ENCODE results near the gene LIG1. TPM values are rescaled to one million over a fixed set of nuclear protein-coding genes. Genes with fewer than 3 reads are reported as not detected.

LIG1 gene
- total RNA-seq, 1 donor = 11.9 TPM

DNA sequence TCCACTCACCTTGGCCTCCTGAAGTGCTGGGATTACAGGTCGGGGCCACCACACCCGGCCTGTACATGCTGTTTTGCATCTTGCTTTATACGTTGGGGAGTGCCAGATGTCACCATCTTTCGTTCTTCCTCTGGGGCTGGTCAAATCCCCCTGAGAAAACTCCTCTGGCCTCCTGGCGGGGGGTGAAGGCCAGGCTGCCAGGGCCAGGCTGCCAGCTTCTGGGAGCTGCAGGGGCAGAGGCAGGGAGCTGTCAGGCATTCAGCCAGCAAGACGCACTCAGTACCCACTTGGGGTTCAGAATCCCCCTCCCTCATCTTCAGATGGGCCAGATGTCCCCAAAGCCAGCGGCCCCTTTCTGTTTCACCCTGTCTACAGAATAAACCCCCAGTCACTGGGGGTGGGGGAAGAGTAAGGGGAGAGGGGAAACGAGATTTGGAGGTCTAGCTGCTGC, 16.4 kb upstream of the LIG1 start:
- TF ChIP-seq, protein P1, sequence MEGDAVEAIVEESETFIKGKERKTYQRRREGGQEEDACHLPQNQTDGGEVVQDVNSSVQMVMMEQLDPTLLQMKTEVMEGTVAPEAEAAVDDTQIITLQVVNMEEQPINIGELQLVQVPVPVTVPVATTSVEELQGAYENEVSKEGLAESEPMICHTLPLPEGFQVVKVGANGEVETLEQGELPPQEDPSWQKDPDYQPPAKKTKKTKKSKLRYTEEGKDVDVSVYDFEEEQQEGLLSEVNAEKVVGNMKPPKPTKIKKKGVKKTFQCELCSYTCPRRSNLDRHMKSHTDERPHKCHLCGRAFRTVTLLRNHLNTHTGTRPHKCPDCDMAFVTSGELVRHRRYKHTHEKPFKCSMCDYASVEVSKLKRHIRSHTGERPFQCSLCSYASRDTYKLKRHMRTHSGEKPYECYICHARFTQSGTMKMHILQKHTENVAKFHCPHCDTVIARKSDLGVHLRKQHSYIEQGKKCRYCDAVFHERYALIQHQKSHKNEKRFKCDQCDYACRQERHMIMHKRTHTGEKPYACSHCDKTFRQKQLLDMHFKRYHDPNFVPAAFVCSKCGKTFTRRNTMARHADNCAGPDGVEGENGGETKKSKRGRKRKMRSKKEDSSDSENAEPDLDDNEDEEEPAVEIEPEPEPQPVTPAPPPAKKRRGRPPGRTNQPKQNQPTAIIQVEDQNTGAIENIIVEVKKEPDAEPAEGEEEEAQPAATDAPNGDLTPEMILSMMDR (IDR thresholded peaks at IDR 0.05; ENCODE audit: extremely low read depth, low read depth, low read length) = no peak
- peaks cover 3% of the 10 kb centered on the region for H3K36me3 ChIP-seq (ENCODE audit: insufficient read depth, low read length)
- no peaks in the 10 kb centered on the region for H4K20me1 ChIP-seq (ENCODE audit: insufficient read depth, low read length)
- H3K27ac ChIP-seq (ENCODE audit: low read depth, low read length) = no peak overlapping the region
- no peak overlapping the region for H2AFZ ChIP-seq (ENCODE audit: low read length)
- no peaks in the 10 kb centered on the region for H3K79me2 ChIP-seq (ENCODE audit: insufficient read depth, low read length)
- H3K4me2 ChIP-seq (ENCODE audit: insufficient read depth, low read length) = no peak overlapping the region
- H3K27me3 ChIP-seq (ENCODE audit: insufficient read depth, low read length) = no peaks in the 10 kb centered on the region
- no peak for DNase-seq (ENCODE audit: insufficient read length, low spot score, missing footprints)
- H3K9me3 ChIP-seq (ENCODE audit: low read depth, low read length) = no peaks in the 10 kb centered on the region
- no peak overlapping the region for H3K4me3 ChIP-seq (ENCODE audit: insufficient read depth, low read length)
- H3K4me1 ChIP-seq (ENCODE audit: insufficient read depth, low read length) = no peaks in the 10 kb centered on the region

DNA sequence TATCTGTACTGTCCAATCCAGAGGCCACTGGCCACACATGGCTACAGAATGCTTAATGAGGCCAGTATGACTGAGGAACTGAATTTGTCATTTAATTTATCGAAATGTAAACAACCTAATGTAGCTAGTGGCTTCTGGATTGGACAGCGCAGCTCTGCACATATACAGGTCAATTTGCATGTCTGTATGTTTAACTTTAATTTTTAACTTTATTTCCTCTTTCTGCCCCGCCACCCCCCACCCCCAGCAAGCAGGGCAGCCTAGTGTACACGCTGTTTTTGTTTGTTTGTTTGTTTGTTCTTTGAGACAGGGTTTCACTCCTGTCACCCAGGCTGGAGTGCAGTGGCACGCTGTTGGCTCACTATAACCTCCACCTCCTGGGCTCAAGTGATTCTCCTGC, 15.9 kb upstream of the LIG1 start:
- Histone ChIP-seq H3K4me3 (ENCODE audit: insufficient read depth, low read length) (no peak overlapping the region), H3K4me1 (ENCODE audit: insufficient read depth, low read length) (no peaks in the 10 kb centered on the region), H3K27me3 (ENCODE audit: insufficient read depth, low read length) (no peaks in the 10 kb centered on the region), H3K4me2 (ENCODE audit: insufficient read depth, low read length) (no peak overlapping the region), H3K27ac (ENCODE audit: low read depth, low read length) (no peak overlapping the region), H4K20me1 (ENCODE audit: insufficient read depth, low read length) (no peaks in the 10 kb centered on the region), H2AFZ (ENCODE audit: low read length) (no peak overlapping the region), H3K9me3 (ENCODE audit: low read depth, low read length) (peaks cover 2% of the 10 kb centered on the region), H3K36me3 (ENCODE audit: insufficient read depth, low read length) (peaks cover 8% of the 10 kb centered on the region), H3K79me2 (ENCODE audit: insufficient read depth, low read length) (no peaks in the 10 kb centered on the region)
- DNase-seq (ENCODE audit: insufficient read length, low spot score, missing footprints) = no peak
- TF ChIP-seq, protein P1 (IDR thresholded peaks at IDR 0.05; ENCODE audit: extremely low read depth, low read depth, low read length) = no peak

DNA sequence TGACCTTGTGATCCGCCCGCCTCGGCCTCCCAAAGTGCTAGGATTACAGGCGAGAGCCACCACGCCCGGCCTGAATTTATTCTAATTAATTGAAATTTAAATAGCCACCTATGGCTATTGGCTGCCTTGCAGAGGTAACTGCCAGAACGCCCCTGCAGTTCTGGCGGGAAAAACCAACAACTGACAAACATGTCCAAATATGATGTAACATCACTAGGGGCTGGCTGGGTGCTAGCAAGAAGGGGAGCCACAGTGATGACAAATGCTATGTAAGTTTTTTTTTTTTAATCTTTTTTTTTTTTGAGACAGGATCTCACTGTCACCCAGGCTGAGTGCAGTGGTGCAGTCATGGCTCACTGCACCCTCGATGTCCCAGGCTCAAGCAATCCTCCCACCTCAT, 13.2 kb upstream of the LIG1 start:
- Histone ChIP-seq H3K9me3 (ENCODE audit: low read depth, low read length) (peaks cover 2% of the 10 kb centered on the region), H3K4me2 (ENCODE audit: insufficient read depth, low read length) (no peak overlapping the region)

DNA sequence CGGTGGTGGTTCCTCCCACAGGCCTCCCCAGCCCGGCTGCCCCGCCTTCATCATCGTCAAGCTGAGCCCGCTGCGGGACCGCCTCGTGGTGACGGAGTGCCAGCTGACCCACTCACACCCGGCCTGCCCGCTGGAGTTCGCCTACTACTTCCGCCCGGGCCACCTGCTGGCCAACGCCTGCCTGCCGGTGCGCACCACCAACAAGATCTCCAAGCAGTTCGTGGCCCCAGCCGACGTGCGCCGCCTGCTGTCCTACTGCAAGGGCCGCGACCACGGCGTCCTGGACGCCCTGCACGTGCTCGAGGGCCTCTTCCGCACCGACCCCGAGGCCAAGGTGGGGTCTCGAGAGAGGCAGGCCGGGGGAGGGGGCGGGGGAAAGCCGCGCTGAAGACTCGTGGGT, 12.3 kb upstream of the LIG1 start:
- H3K79me2 ChIP-seq (ENCODE audit: insufficient read depth, low read length) = no peaks in the 10 kb centered on the region
- no peaks in the 10 kb centered on the region for H3K27me3 ChIP-seq (ENCODE audit: insufficient read depth, low read length)
- H3K27ac ChIP-seq (ENCODE audit: low read depth, low read length) = no peak overlapping the region
- no peak for DNase-seq (ENCODE audit: insufficient read length, low spot score, missing footprints)
- H3K4me1 ChIP-seq (ENCODE audit: insufficient read depth, low read length) = no peaks in the 10 kb centered on the region
- H3K9me3 ChIP-seq (ENCODE audit: low read depth, low read length) = peaks cover 2% of the 10 kb centered on the region
- TF ChIP-seq, protein P1 (IDR thresholded peaks at IDR 0.05; ENCODE audit: extremely low read depth, low read depth, low read length) = no peak
- H4K20me1 ChIP-seq (ENCODE audit: insufficient read depth, low read length) = no peaks in the 10 kb centered on the region
- peaks cover 6% of the 10 kb centered on the region for H3K36me3 ChIP-seq (ENCODE audit: insufficient read depth, low read length)
- H3K4me3 ChIP-seq (ENCODE audit: insufficient read depth, low read length) = no peak overlapping the region
- no peak overlapping the region for H2AFZ ChIP-seq (ENCODE audit: low read length)
- H3K4me2 ChIP-seq (ENCODE audit: insufficient read depth, low read length) = no peak overlapping the region

More for the DNA sequence above, 13.2 kb upstream of the LIG1 start:
- Histone ChIP-seq H3K27me3 (ENCODE audit: insufficient read depth, low read length) (no peaks in the 10 kb centered on the region), H3K4me3 (ENCODE audit: insufficient read depth, low read length) (no peak overlapping the region), H3K27ac (ENCODE audit: low read depth, low read length) (no peak overlapping the region), H3K36me3 (ENCODE audit: insufficient read depth, low read length) (peaks cover 6% of the 10 kb centered on the region), H2AFZ (ENCODE audit: low read length) (no peak overlapping the region), H3K4me1 (ENCODE audit: insufficient read depth, low read length) (no peaks in the 10 kb centered on the region), H3K79me2 (ENCODE audit: insufficient read depth, low read length) (no peaks in the 10 kb centered on the region), H4K20me1 (ENCODE audit: insufficient read depth, low read length) (no peaks in the 10 kb centered on the region)
- DNase-seq (ENCODE audit: insufficient read length, low spot score, missing footprints) = no peak
- TF ChIP-seq, protein P1 (IDR thresholded peaks at IDR 0.05; ENCODE audit: extremely low read depth, low read depth, low read length) = no peak

Data from osteoblast (primary cell).